NB4 (cell line): ENCODE data around the gene TMPRSS11B.
"Not testable (repeated sequence)": the region's sequence is repeated elsewhere in the genome, so short reads cannot be mapped to it uniquely, and the experiment has no call there.

ENCODE experiments used
- DNase-seq: peaks from one replicate; pipeline ENCODE4 v3.0.0; 2010; ENCODE audit warnings: low read depth
- H3K4me3 ChIP-seq: one replicate; pipeline ENCODE4 v1.5.1; 2011; ENCODE audit warnings: mild to moderate bottlenecking, low read depth, low read length, moderate library complexity
- MAX ChIP-seq: IDR thresholded peaks from 2 replicates; pipeline ENCODE4 v1.6.1; 2011; ENCODE audit warnings: low read depth, low read length
- MYC ChIP-seq: IDR thresholded peaks from 2 replicates; pipeline ENCODE4 v1.6.1; 2011; ENCODE audit warnings: low read depth, low read length
- POLR2A ChIP-seq: IDR thresholded peaks from 2 replicates; pipeline ENCODE4 v1.6.1; 2011; ENCODE audit warnings: mild to moderate bottlenecking; ENCODE audit not compliant: insufficient read length; ENCODE audit errors: extremely low read depth
- TF ChIP-seq, protein P1 (sequence below): IDR thresholded peaks from one replicate; pipeline ENCODE4 v1.5.1; 2012; ENCODE audit warnings: low read depth, low read length

TMPRSS11B gene

DNA sequence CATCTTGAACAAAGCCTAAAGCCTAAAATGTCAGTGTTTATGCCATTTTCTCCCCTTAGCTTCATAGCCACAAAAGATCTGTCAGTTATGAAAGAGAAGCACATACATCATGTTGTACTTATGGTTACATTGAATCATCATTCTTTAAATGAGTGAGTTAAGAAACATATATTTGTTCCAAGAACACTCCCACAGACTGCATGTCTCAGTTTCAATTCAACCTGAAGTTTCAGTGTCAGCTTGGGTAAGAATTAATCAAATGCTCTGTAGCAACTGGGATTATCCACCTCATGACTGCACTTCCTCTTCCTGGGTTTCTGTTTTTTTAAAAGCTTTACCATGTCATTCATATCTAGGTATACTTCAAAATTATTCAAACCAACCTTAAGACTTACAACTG lies 3.9 kb upstream of the TMPRSS11B start:
- no peak overlapping the region for H3K4me3 ChIP-seq
- no peak for DNase-seq
- no peak for TF ChIP-seq POLR2A

GRCh38 chr4:68240620-68241019 lies 4.9 kb downstream of the TMPRSS11B start:
- no peak for DNase-seq
- no peak overlapping the region for H3K4me3 ChIP-seq
- TF ChIP-seq, protein P1, sequence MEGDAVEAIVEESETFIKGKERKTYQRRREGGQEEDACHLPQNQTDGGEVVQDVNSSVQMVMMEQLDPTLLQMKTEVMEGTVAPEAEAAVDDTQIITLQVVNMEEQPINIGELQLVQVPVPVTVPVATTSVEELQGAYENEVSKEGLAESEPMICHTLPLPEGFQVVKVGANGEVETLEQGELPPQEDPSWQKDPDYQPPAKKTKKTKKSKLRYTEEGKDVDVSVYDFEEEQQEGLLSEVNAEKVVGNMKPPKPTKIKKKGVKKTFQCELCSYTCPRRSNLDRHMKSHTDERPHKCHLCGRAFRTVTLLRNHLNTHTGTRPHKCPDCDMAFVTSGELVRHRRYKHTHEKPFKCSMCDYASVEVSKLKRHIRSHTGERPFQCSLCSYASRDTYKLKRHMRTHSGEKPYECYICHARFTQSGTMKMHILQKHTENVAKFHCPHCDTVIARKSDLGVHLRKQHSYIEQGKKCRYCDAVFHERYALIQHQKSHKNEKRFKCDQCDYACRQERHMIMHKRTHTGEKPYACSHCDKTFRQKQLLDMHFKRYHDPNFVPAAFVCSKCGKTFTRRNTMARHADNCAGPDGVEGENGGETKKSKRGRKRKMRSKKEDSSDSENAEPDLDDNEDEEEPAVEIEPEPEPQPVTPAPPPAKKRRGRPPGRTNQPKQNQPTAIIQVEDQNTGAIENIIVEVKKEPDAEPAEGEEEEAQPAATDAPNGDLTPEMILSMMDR = no peak
- TF ChIP-seq POLR2A = no peak
- no peak for TF ChIP-seq MAX
- no peak for TF ChIP-seq MYC

- no peak for DNase-seq
- TF ChIP-seq POLR2A (no peak), MAX (no peak), MYC (no peak)
- TF ChIP-seq, protein P1 = no peak
- no peak overlapping the region for H3K4me3 ChIP-seq
Measured at GRCh38 chr4:68228568-68228967, 16.9 kb downstream of the TMPRSS11B start.

DNA sequence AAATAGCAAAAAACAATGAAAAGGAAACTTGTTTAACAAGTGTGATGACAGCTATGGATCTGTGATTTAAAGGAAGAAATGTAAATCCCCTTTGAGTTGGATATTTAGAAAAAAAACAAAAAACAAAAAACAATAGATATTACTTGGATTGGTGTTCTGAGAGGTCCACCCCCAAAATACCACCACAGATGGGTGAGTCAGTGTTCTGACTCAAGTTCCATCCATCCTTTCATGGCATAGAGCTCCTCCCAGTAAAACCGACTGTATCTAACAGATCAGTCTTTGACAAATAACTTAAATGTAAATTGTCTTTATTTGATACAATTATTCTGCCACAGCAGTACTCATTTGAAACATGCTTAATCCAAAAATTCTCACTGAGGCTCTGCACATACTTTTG lies 27.4 kb downstream of the TMPRSS11B start:
- H3K4me3 ChIP-seq = no peak overlapping the region
- no peak for DNase-seq
- no peak for TF ChIP-seq MYC
- no peak for TF ChIP-seq MAX
- TF ChIP-seq POLR2A = no peak
- TF ChIP-seq, protein P1 = no peak

GRCh38 chr4:68216501-68216900 lies 29.0 kb downstream of the TMPRSS11B start:
- no peak for TF ChIP-seq MYC
- TF ChIP-seq, protein P1 = no peak
- TF ChIP-seq POLR2A = no peak
- no peak for TF ChIP-seq MAX
- DNase-seq = no peak
- no peak overlapping the region for H3K4me3 ChIP-seq

DNA sequence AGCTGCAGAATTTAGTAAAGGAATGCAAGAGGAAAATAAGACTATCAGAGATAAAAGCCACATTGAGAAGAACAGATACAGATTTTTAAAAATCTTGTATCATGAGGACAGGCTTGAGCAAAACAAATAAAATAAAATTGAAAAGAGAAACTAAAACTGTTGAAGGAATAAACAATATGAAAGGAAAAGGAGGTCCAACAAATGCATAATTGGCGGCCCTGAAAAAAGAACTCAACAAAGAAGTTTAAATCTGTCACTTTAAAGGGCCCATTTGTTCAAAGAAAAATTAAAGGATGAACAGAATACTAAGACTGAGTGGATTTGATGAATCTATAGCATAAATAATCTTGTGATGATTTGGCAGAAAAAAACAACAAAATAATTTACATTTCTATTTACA lies 36.5 kb downstream of the TMPRSS11B start:
- DNase-seq = no peak
- TF ChIP-seq MAX = no peak
- no peak for TF ChIP-seq MYC
- TF ChIP-seq, protein P1 = no peak
- H3K4me3 ChIP-seq = no peak overlapping the region

DNA sequence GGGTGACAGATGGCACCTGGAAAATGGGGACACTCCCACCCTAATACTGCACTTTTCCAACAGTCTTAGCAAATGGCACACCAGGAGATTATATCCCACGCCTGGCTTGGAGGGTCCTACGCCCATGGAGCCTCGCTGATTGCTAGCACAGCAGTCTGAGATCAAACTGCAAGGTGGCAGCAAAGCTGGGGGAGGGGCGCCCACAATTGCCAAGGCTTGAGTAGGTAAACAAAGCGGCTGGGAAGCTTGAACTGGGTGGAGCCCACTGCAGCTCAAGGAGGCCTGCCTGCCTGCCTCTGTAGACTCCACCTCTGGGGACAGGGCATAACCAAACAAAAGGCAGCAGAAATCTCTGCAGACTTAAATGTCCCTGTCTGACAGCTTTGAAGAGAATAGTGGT lies 51.2 kb downstream of the TMPRSS11B start:
- not testable (repeated sequence) for H3K4me3 ChIP-seq, DNase-seq
